NT2/D1 (cell line): ENCODE results near the gene CACUL1.
"Not testable (repeated sequence)": the region's sequence is repeated elsewhere in the genome, so short reads cannot be mapped to it uniquely, and the experiment has no call there.

Experiments
- DNase-seq: peaks from one replicate; pipeline ENCODE4 v3.0.0-alpha.2; 2011; ENCODE audit warnings: low read depth, low spot score
- H3K27me3 ChIP-seq: 2 replicates; pipeline ENCODE4 v1.6.0; 2011; ENCODE audit warnings: mild to moderate bottlenecking; ENCODE audit not compliant: insufficient read length, insufficient read depth
- H3K36me3 ChIP-seq: 2 replicates; pipeline ENCODE4 v1.6.1; 2011; ENCODE audit warnings: mild to moderate bottlenecking, low read length, mixed read lengths; ENCODE audit not compliant: insufficient read depth, insufficient read length
- H3K4me1 ChIP-seq: 2 replicates; pipeline ENCODE4 v1.5.1; 2011; ENCODE audit not compliant: insufficient read depth, insufficient read length
- H3K4me3 ChIP-seq: 2 replicates; pipeline ENCODE4 v1.5.1; 2011; ENCODE audit warnings: low read depth; ENCODE audit not compliant: insufficient read length
- H3K9ac ChIP-seq: 2 replicates; pipeline ENCODE4 v1.6.0; 2011; ENCODE audit warnings: low read depth; ENCODE audit not compliant: insufficient read length
- H3K9me3 ChIP-seq: 2 replicates; pipeline ENCODE4 v1.5.1; 2011; ENCODE audit warnings: mild to moderate bottlenecking, low read length; ENCODE audit not compliant: insufficient read depth
- SUZ12 ChIP-seq: IDR thresholded peaks from 2 replicates; pipeline ENCODE4 v1.6.1; 2011; ENCODE audit not compliant: insufficient read length, insufficient read depth; ENCODE audit errors: extremely low read depth
- YY1 ChIP-seq: IDR thresholded peaks from 2 replicates; pipeline ENCODE4 v1.6.1; 2011; ENCODE audit not compliant: insufficient read length, insufficient read depth
- ZNF274 ChIP-seq: IDR thresholded peaks from 2 replicates; pipeline ENCODE4 v1.6.1; 2011; ENCODE audit warnings: mild to moderate bottlenecking, low read depth, low read length

The CACUL1 gene

GRCh38 chr10:118793545-118793944, 38.8 kb upstream of the CACUL1 start:
- Histone ChIP-seq H3K4me1 (no peaks in the 10 kb centered on the region), H3K36me3 (no peaks in the 10 kb centered on the region), H3K27me3 (no peaks in the 10 kb centered on the region), H3K4me3 (no peak overlapping the region), H3K9me3 (no peaks in the 10 kb centered on the region), H3K9ac (no peak overlapping the region)
- TF ChIP-seq SUZ12, result no peak
- no peak for TF ChIP-seq YY1
- TF ChIP-seq ZNF274, result no peak
- no peak for DNase-seq

GRCh38 chr10:118792526-118792925, 37.8 kb upstream of the CACUL1 start:
- TF ChIP-seq SUZ12, result no peak
- TF ChIP-seq YY1, result no peak
- no peak for TF ChIP-seq ZNF274
- H3K27me3 ChIP-seq, result no peaks in the 10 kb centered on the region
- no peak for DNase-seq
- H3K4me3 ChIP-seq, result no peak overlapping the region
- no peaks in the 10 kb centered on the region for H3K36me3 ChIP-seq
- H3K9me3 ChIP-seq, result no peaks in the 10 kb centered on the region
- no peaks in the 10 kb centered on the region for H3K4me1 ChIP-seq
- no peak overlapping the region for H3K9ac ChIP-seq

GRCh38 chr10:118790058-118790457, 35.3 kb upstream of the CACUL1 start:
- H3K36me3 ChIP-seq, result no peaks in the 10 kb centered on the region
- no peaks in the 10 kb centered on the region for H3K4me1 ChIP-seq
- no peaks in the 10 kb centered on the region for H3K9me3 ChIP-seq
- H3K9ac ChIP-seq, result no peak overlapping the region
- TF ChIP-seq ZNF274, result no peak
- TF ChIP-seq YY1, result no peak
- TF ChIP-seq SUZ12, result no peak
- DNase-seq, result no peak
- no peaks in the 10 kb centered on the region for H3K27me3 ChIP-seq
- H3K4me3 ChIP-seq, result no peak overlapping the region

GRCh38 chr10:118785551-118785950, 30.8 kb upstream of the CACUL1 start:
- DNase-seq, result no peak
- TF ChIP-seq YY1, result no peak
- no peak for TF ChIP-seq SUZ12
- TF ChIP-seq ZNF274, result no peak
- no peaks in the 10 kb centered on the region for H3K36me3 ChIP-seq

GRCh38 chr10:118783776-118784545, 29.2 kb upstream of the CACUL1 start:
- DNase-seq, result no peak
- Histone ChIP-seq H3K36me3 (no peaks in the 10 kb centered on the region), H3K9ac (no peak overlapping the region), H3K9me3 (no peaks in the 10 kb centered on the region), H3K4me1 (no peaks in the 10 kb centered on the region), H3K4me3 (no peak overlapping the region), H3K27me3 (no peaks in the 10 kb centered on the region)
- no peak for TF ChIP-seq SUZ12
- TF ChIP-seq ZNF274, result no peak
- no peak for TF ChIP-seq YY1

More at GRCh38 chr10:118785551-118785950, 30.8 kb upstream of the CACUL1 start:
- Histone ChIP-seq H3K9me3 (no peaks in the 10 kb centered on the region), H3K4me1 (no peaks in the 10 kb centered on the region), H3K9ac (no peak overlapping the region), H3K27me3 (no peaks in the 10 kb centered on the region), H3K4me3 (no peak overlapping the region)

GRCh38 chr10:118782916-118783465, 28.2 kb upstream of the CACUL1 start:
- not testable (repeated sequence) for H3K27me3 ChIP-seq, DNase-seq, H3K4me3 ChIP-seq, H3K9me3 ChIP-seq, H3K9ac ChIP-seq, H3K36me3 ChIP-seq, H3K4me1 ChIP-seq

GRCh38 chr10:118781541-118781940, 26.8 kb upstream of the CACUL1 start:
- no peak for DNase-seq
- Histone ChIP-seq H3K4me3 (no peak overlapping the region), H3K4me1 (no peaks in the 10 kb centered on the region), H3K9me3 (no peaks in the 10 kb centered on the region), H3K27me3 (no peaks in the 10 kb centered on the region), H3K36me3 (no peaks in the 10 kb centered on the region), H3K9ac (no peak overlapping the region)
- no peak for TF ChIP-seq YY1
- no peak for TF ChIP-seq ZNF274
- TF ChIP-seq SUZ12, result no peak
